Measurements from ENCODE around the gene APCDD1L. TPM values are rescaled to one million over a fixed set of nuclear protein-coding genes. Genes with fewer than 3 reads are reported as not detected.

The APCDD1L gene
- total RNA-seq, 1 experiment from 2014 or later = 2.6 TPM

GRCh38 chr20:58446264-58446959, 68.8 kb downstream of the APCDD1L start:
- no peak overlapping the region for H3K4me3 ChIP-seq (ENCODE audit: insufficient read depth, low read depth, low read length)
- H3K27me3 ChIP-seq (ENCODE audit: control insufficient read depth, insufficient read depth, low read length) = no peaks in the 10 kb centered on the region
- no peak for DNase-seq
- H3K36me3 ChIP-seq (replicated peaks; ENCODE audit: control insufficient read depth, insufficient read depth, low read length) = no peaks in the 10 kb centered on the region; the same call in 1 of the 2 replicates

DNA sequence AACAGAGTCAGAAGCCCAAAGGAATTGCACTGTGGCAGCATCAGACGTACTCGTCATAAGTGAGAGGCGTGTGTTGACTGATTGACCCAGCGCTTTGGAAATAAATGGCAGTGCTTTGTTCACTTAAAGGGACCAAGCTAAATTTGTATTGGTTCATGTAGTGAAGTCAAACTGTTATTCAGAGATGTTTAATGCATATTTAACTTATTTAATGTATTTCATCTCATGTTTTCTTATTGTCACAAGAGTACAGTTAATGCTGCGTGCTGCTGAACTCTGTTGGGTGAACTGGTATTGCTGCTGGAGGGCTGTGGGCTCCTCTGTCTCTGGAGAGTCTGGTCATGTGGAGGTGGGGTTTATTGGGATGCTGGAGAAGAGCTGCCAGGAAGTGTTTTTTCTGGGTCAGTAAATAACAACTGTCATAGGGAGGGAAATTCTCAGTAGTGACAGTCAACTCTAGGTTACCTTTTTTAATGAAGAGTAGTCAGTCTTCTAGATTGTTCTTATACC, 70.4 kb downstream of the APCDD1L start:
- DNase-seq = no peak
- Histone ChIP-seq H3K4me3 (ENCODE audit: insufficient read depth, low read depth, low read length) (no peak overlapping the region), H3K27me3 (ENCODE audit: control insufficient read depth, insufficient read depth, low read length) (no peaks in the 10 kb centered on the region), H3K36me3 (replicated peaks; ENCODE audit: control insufficient read depth, insufficient read depth, low read length) (no peaks in the 10 kb centered on the region; the same call in 1 of the 2 replicates)

GRCh38 chr20:58441723-58442122, 73.5 kb downstream of the APCDD1L start:
- DNase-seq = peak; percentile 40
- Histone ChIP-seq H3K4me3 (ENCODE audit: insufficient read depth, low read depth, low read length) (no peak overlapping the region), H3K27me3 (ENCODE audit: control insufficient read depth, insufficient read depth, low read length) (no peaks in the 10 kb centered on the region), H3K36me3 (replicated peaks; ENCODE audit: control insufficient read depth, insufficient read depth, low read length) (no peaks in the 10 kb centered on the region; the same call in 1 of the 2 replicates)

GRCh38 chr20:58440021-58440767, 75.0 kb downstream of the APCDD1L start:
- H3K36me3 ChIP-seq (replicated peaks; ENCODE audit: control insufficient read depth, insufficient read depth, low read length) = no peaks in the 10 kb centered on the region; the same call in 1 of the 2 replicates
- DNase-seq = no peak
- H3K4me3 ChIP-seq (ENCODE audit: insufficient read depth, low read depth, low read length) = no peak overlapping the region
- H3K27me3 ChIP-seq (ENCODE audit: control insufficient read depth, insufficient read depth, low read length) = no peaks in the 10 kb centered on the region

- Histone ChIP-seq H3K4me3 (ENCODE audit: insufficient read depth, low read depth, low read length) (no peak overlapping the region), H3K36me3 (replicated peaks; ENCODE audit: control insufficient read depth, insufficient read depth, low read length) (no peaks in the 10 kb centered on the region), H3K27me3 (ENCODE audit: control insufficient read depth, insufficient read depth, low read length) (no peaks in the 10 kb centered on the region)
- peak; percentile 22 for DNase-seq
These were observed 76.0 kb downstream of the APCDD1L start for GRCh38 chr20:58438970-58439808.

DNA sequence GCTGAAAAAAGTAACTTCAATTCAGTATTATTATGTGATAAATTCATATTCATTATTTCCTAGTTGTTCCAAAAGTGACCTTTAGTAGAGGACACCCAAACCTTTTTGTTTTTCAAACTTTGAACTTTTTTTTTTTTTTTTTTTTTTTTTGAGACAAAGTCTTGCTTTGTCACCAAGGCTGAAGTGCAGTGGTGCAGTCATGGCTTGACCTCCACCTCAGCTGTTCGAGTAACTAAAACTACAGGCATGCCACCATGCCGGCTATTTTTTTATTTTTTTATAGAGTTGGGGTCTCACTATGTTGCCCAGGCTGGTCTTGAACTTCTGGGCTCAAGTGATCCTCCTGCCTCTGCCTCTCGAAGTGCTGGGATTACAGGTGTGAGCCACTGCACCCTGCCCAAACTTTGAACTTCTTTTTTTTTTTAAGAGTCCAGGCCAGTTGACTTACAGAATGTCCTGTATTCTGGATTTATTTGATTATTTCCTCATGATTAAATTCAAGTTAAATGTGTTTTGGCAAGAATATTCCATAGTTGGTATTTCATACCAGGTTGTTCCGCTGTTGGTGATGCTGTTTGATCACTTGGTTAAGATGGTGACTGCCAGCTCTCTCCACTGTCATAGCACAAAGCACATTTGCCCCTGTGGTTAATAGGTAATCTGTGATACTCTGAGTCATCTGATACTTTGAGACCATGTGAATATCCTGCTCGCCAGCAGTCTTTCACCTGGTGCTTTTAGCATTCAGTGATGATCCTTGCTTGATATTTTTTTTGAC, 78.1 kb downstream of the APCDD1L start:
- Histone ChIP-seq H3K36me3 (replicated peaks; ENCODE audit: control insufficient read depth, insufficient read depth, low read length) (no peaks in the 10 kb centered on the region), H3K27me3 (ENCODE audit: control insufficient read depth, insufficient read depth, low read length) (no peaks in the 10 kb centered on the region), H3K4me3 (ENCODE audit: insufficient read depth, low read depth, low read length) (no peak overlapping the region)
- no peak for DNase-seq

- Histone ChIP-seq H3K27me3 (ENCODE audit: control insufficient read depth, insufficient read depth, low read length) (no peaks in the 10 kb centered on the region), H3K36me3 (replicated peaks; ENCODE audit: control insufficient read depth, insufficient read depth, low read length) (no peaks in the 10 kb centered on the region), H3K4me3 (ENCODE audit: insufficient read depth, low read depth, low read length) (no peak overlapping the region)
- no peak for DNase-seq
These were observed 80.0 kb downstream of the APCDD1L start for GRCh38 chr20:58435237-58435636.

GRCh38 chr20:58434326-58434725, 80.9 kb downstream of the APCDD1L start:
- no peaks in the 10 kb centered on the region for H3K27me3 ChIP-seq (ENCODE audit: control insufficient read depth, insufficient read depth, low read length)
- H3K4me3 ChIP-seq (ENCODE audit: insufficient read depth, low read depth, low read length) = no peak overlapping the region
- no peak for DNase-seq
- H3K36me3 ChIP-seq (replicated peaks; ENCODE audit: control insufficient read depth, insufficient read depth, low read length) = peaks cover 2% of the 10 kb centered on the region

DNA sequence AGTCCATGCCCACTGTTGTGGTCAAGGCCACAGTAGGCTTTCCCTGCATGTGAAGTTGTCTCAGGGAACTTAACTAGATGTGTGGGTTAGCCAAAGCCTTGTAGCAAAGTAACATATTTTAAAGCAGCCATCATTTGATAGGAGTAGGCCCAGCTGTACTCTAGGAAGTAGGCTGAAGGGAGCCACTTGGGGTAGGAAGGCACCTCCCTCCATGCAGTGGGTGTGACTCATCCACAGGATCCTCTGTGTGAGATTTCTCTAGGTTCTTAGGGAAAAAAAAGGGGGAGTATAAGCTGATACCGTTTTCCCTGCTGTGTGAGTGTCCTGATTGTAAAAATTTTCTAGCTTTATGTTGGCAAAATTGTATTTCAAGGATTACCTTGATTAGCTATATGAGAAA, 81.4 kb downstream of the APCDD1L start:
- no peaks in the 10 kb centered on the region for H3K27me3 ChIP-seq (ENCODE audit: control insufficient read depth, insufficient read depth, low read length)
- no peak for DNase-seq
- no peak overlapping the region for H3K4me3 ChIP-seq (ENCODE audit: insufficient read depth, low read depth, low read length)
- H3K36me3 ChIP-seq (replicated peaks; ENCODE audit: control insufficient read depth, insufficient read depth, low read length) = peaks cover 2% of the 10 kb centered on the region

DNA sequence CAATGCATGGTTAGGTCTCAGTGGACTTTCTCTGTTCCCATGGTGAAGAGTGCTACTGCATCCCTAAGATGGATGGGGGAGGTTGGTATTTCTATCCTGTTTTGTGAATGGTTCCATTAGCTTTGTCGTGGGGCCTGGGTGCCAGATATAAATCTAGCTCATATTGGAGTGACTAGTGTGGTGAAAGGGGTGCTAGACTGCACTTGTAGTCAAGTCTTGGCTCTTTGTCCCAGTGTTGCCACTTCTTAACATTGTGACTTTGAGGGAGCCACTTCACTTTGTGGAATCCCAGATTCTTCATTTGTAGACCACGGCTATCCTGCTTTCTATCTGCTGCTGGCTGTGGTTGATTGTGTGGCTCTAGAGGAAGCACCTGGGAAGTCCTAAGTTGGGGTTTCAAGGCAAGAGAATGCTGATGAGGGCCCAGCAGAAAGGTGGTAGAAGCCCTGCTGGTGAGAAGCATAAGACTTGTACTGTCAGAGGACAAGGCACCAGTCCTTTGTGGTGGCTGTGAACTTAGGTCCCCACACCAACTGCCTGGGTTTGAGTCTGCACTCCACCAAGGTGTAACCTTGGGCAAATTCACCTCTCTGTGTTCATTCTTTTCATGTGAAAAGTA, 82.1 kb downstream of the APCDD1L start:
- no peak for DNase-seq
- Histone ChIP-seq H3K36me3 (replicated peaks; ENCODE audit: control insufficient read depth, insufficient read depth, low read length) (peaks cover 2% of the 10 kb centered on the region), H3K27me3 (ENCODE audit: control insufficient read depth, insufficient read depth, low read length) (no peaks in the 10 kb centered on the region), H3K4me3 (ENCODE audit: insufficient read depth, low read depth, low read length) (no peak overlapping the region)

DNA sequence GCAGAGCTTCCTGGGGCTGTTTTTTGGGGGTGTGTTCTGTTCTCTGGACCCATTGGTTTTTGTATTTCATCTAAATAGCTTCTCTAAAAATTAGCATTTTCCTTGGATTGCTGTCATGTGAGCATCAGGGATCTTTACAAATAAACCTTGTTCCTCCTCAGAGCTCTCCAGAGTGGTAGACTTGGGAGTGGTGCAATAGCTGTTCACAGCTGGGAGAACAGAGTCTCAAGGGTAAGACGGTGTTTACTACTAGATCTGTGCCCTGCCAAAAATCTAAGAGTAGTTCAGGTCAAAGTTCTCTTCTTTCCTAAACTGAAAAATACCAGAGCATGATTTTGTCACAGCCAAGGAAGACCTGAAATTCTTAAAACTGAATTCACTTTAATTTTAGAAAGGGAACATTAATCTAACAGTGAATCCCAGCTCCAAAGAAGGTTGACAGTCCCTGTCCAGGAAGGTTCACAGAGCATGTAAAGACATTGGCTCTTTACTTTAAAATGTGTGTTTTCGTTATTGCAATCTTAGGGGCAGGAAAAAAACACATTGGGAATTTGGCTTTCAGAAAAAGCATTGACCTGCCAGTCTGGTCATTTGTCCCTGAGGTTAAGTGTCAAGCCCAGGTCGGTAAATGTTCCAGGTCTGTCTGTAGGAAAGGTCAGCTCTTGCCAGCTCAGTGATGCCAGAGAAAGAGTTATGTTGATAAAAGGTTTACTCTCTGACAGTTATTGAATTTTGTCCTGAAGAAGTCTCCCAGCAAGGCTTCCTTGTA, 82.8 kb downstream of the APCDD1L start:
- Histone ChIP-seq H3K4me3 (ENCODE audit: insufficient read depth, low read depth, low read length) (no peak overlapping the region), H3K27me3 (ENCODE audit: control insufficient read depth, insufficient read depth, low read length) (no peaks in the 10 kb centered on the region), H3K36me3 (replicated peaks; ENCODE audit: control insufficient read depth, insufficient read depth, low read length) (peaks cover 2% of the 10 kb centered on the region)
- no peak for DNase-seq

GRCh38 chr20:58431134-58431533, 84.1 kb downstream of the APCDD1L start:
- DNase-seq = no peak
- Histone ChIP-seq H3K27me3 (ENCODE audit: control insufficient read depth, insufficient read depth, low read length) (no peaks in the 10 kb centered on the region), H3K36me3 (replicated peaks; ENCODE audit: control insufficient read depth, insufficient read depth, low read length) (peaks cover 3% of the 10 kb centered on the region), H3K4me3 (ENCODE audit: insufficient read depth, low read depth, low read length) (no peak overlapping the region)

DNA sequence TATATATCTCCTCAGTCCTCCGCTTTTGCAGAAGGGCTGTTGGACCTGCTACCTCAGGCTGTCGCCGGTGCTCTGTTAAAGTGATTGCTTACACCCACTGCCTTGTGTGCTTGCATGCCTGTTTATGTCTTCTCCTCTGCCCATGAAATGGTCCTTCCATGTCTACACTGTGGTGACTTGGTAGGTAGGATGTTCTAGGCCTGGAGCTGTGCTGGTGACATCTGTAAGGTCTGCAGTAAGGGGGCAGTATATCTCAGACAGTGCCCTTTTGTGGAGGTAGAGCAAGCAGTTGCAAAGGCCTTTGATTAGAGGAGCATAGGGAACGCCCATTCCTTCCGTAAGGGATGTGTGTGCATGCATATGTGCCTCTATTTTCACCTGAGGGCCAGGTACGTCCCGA, 85.9 kb downstream of the APCDD1L start:
- DNase-seq = no peak
- no peaks in the 10 kb centered on the region for H3K27me3 ChIP-seq (ENCODE audit: control insufficient read depth, insufficient read depth, low read length)
- H3K4me3 ChIP-seq (ENCODE audit: insufficient read depth, low read depth, low read length) = no peak overlapping the region
- H3K36me3 ChIP-seq (replicated peaks; ENCODE audit: control insufficient read depth, insufficient read depth, low read length) = peaks cover 4% of the 10 kb centered on the region
